BJ (cell line): Measurements from ENCODE around the gene NOP58. TPM values are rescaled to one million over a fixed set of nuclear protein-coding genes. Genes with fewer than 3 reads are reported as not detected.

Experiments
- CTCF ChIA-PET: fragments of 350-600 bp; formaldehyde crosslinking; extraction: SDS; loops from one replicate; lab custom pipeline; 2021; ENCODE audit warnings: antibody characterized with exemption, inconsistent platforms; lab: Yijun Ruan, JAX
- POLR2A ChIA-PET: fragments of 300-600 bp; sonication (Branson Sonifier 250); formaldehyde crosslinking; extraction: SDS; loops from one replicate; lab custom pipeline; 2021; ENCODE audit warnings: antibody characterized with exemption; lab: Charles Lee
- DNase-seq: peaks from one replicate; pipeline ENCODE4 v3.0.0-alpha.2; 2011; ENCODE audit warnings: low read depth
- H3K27me3 ChIP-seq: 2 replicates; pipeline ENCODE4 v1.6.0; 2011; ENCODE audit warnings: low read length; ENCODE audit not compliant: control insufficient read depth, insufficient read depth
- H3K36me3 ChIP-seq: 2 replicates; pipeline ENCODE4 v1.5.1; 2011; ENCODE audit warnings: low read length; ENCODE audit not compliant: control insufficient read depth, insufficient read depth
- H3K4me3 ChIP-seq: 2 replicates; pipeline ENCODE4 v1.5.1; 2011; ENCODE audit warnings: low read depth, mild to moderate bottlenecking, control low read depth, low read length
- CTCF ChIP-seq: IDR thresholded peaks from 2 replicates; pipeline ENCODE4 v1.5.1; 2011; ENCODE audit warnings: low read depth, mild to moderate bottlenecking, control low read depth, inconsistent platforms, low read length, moderate library complexity; ENCODE audit not compliant: insufficient read depth
- polyA plus RNA-seq: library from polyadenylated mRNA; depleted of rRNA; stranded (reverse); fragments of >200 nt; gene quantifications from 2 replicates; pipeline ENCODE4 v1.2.3, GENCODE V29; 2011

The NOP58 gene
- polyA plus RNA-seq, 1 experiment, result 22.3 TPM

- H3K4me3 ChIP-seq, result no peak overlapping the region
- POLR2A ChIA-PET, result no interaction called here
- H3K27me3 ChIP-seq, result no peaks in the 10 kb centered on the region
- peaks cover 4% of the 10 kb centered on the region; the same call in 1 of the 2 replicates for H3K36me3 ChIP-seq
- no peak for DNase-seq
- no peak for TF ChIP-seq CTCF
- CTCF ChIA-PET, result no interaction called here
Observed at GRCh38 chr2:202322435-202322834, 56.9 kb downstream of the NOP58 start.

GRCh38 chr2:202327858-202328257 lies 62.3 kb downstream of the NOP58 start:
- Histone ChIP-seq H3K36me3 (no peaks in the 10 kb centered on the region; the same call in 1 of the 2 replicates), H3K27me3 (no peaks in the 10 kb centered on the region), H3K4me3 (no peak overlapping the region)
- CTCF ChIA-PET, result interaction anchor here (1.1 kb wide), 1 partner anchor 12 kb away, joined by 3 read pairs; no protein-coding TSS in a partner anchor
- POLR2A ChIA-PET, result no interaction called here
- DNase-seq, result no peak
- TF ChIP-seq CTCF, result no peak

GRCh38 chr2:202335791-202336467 lies 70.4 kb downstream of the NOP58 start:
- no peaks in the 10 kb centered on the region for H3K27me3 ChIP-seq
- no peaks in the 10 kb centered on the region for H3K36me3 ChIP-seq
- no peak for TF ChIP-seq CTCF
- no peak for DNase-seq
- ChIA-PET POLR2A (no interaction called here), CTCF (no interaction called here)
- no peak overlapping the region for H3K4me3 ChIP-seq

- H3K27me3 ChIP-seq, result no peaks in the 10 kb centered on the region
- no peak for TF ChIP-seq CTCF
- H3K4me3 ChIP-seq, result no peak overlapping the region
- no peaks in the 10 kb centered on the region for H3K36me3 ChIP-seq
- POLR2A ChIA-PET, result no interaction called here
- CTCF ChIA-PET, result interaction anchor here (1.5 kb wide), 1 partner anchor 21 kb away, joined by 4 read pairs; no protein-coding TSS in a partner anchor
- no peak for DNase-seq
Observed at GRCh38 chr2:202337151-202337550, 71.6 kb downstream of the NOP58 start.

GRCh38 chr2:202337706-202338346 lies 72.3 kb downstream of the NOP58 start:
- no peaks in the 10 kb centered on the region for H3K27me3 ChIP-seq
- POLR2A ChIA-PET, result no interaction called here
- DNase-seq, result no peak
- H3K36me3 ChIP-seq, result no peaks in the 10 kb centered on the region
- no peak overlapping the region for H3K4me3 ChIP-seq
- TF ChIP-seq CTCF, result no peak
- CTCF ChIA-PET, result interaction anchor here (1.5 kb wide), 1 partner anchor 22 kb away, joined by 4 read pairs; no protein-coding TSS in a partner anchor
